Inflammatory macrophage (primary cell): ENCODE results near the gene GULP1.

ENCODE experiments used
- DNase-seq, 2 donors: peaks; one replicate each; pipeline ENCODE4 v3.0.0-alpha.2; 2020 to 2022

GULP1 gene

GRCh38 chr2:188609321-188610049 is 317.8 kb downstream of the GULP1 start:
- DNase-seq: no peak

- DNase-seq: no peak
These were observed 318.4 kb downstream of the GULP1 start for GRCh38 chr2:188610050-188610444.

GRCh38 chr2:188610827-188611226 is 319.2 kb downstream of the GULP1 start:
- DNase-seq: no peak

- no peak for DNase-seq
These were observed 327.5 kb downstream of the GULP1 start for GRCh38 chr2:188619146-188619545.

- no peak for DNase-seq
These were observed 329.2 kb downstream of the GULP1 start for GRCh38 chr2:188620916-188621315.

GRCh38 chr2:188622601-188623260 is 331.1 kb downstream of the GULP1 start:
- DNase-seq: no peak

- DNase-seq: no peak
These were observed 332.4 kb downstream of the GULP1 start for GRCh38 chr2:188623995-188624643.

- no peak for DNase-seq
These were observed 335.8 kb downstream of the GULP1 start for GRCh38 chr2:188627471-188627870.

GRCh38 chr2:188628989-188629752 is 337.5 kb downstream of the GULP1 start:
- DNase-seq: no peak

GRCh38 chr2:188629753-188630527 is 338.3 kb downstream of the GULP1 start:
- no peak for DNase-seq

GRCh38 chr2:188631037-188631809 is 339.5 kb downstream of the GULP1 start:
- no peak for DNase-seq

GRCh38 chr2:188634656-188635055 is 343.0 kb downstream of the GULP1 start:
- DNase-seq: no peak
